IPS-20b (cell line): Measurements from ENCODE around the gene EEF1A1.

Experiments
- H3K27ac ChIP-seq: one replicate; pipeline ENCODE4 v1.5.1; 2013; ENCODE audit warnings: low read length
- H3K27me3 ChIP-seq: 2 replicates; pipeline ENCODE4 v1.6.1; 2013; ENCODE audit warnings: mild to moderate bottlenecking, low read length, inconsistent platforms; ENCODE audit not compliant: insufficient read depth
- H3K36me3 ChIP-seq: 2 replicates; pipeline ENCODE4 v1.6.1; 2013; ENCODE audit warnings: low read depth, mild to moderate bottlenecking, inconsistent platforms, low read length, moderate library complexity; ENCODE audit not compliant: insufficient read depth
- H3K4me1 ChIP-seq: 2 replicates; pipeline ENCODE4 v1.6.1; 2013; ENCODE audit warnings: mild to moderate bottlenecking, control low read depth, inconsistent platforms, low read length, moderate library complexity; ENCODE audit not compliant: insufficient read depth
- H3K4me3 ChIP-seq: 2 replicates; pipeline ENCODE4 v1.5.1; 2013; ENCODE audit warnings: mild to moderate bottlenecking, low read length, inconsistent platforms
- H3K9ac ChIP-seq: 2 replicates; pipeline ENCODE4 v1.6.1; 2013; ENCODE audit warnings: low read depth, mild to moderate bottlenecking, inconsistent platforms, low read length, moderate library complexity
- H3K9me3 ChIP-seq: 2 replicates; pipeline ENCODE4 v1.6.1; 2013; ENCODE audit warnings: mild to moderate bottlenecking, low read depth, low read length, inconsistent platforms; ENCODE audit not compliant: insufficient read depth

The EEF1A1 gene

GRCh38 chr6:73491377-73491776, 29.5 kb downstream of the EEF1A1 start:
- Histone ChIP-seq H3K4me3 (no peak overlapping the region), H3K27me3 (no peaks in the 10 kb centered on the region), H3K9ac (no peak overlapping the region), H3K36me3 (peaks cover 54% of the 10 kb centered on the region), H3K9me3 (no peaks in the 10 kb centered on the region), H3K27ac (no peak overlapping the region), H3K4me1 (no peaks in the 10 kb centered on the region)

GRCh38 chr6:73487473-73487872, 33.4 kb downstream of the EEF1A1 start:
- H3K27me3 ChIP-seq = no peaks in the 10 kb centered on the region
- H3K9me3 ChIP-seq = no peaks in the 10 kb centered on the region
- H3K9ac ChIP-seq = no peak overlapping the region
- H3K36me3 ChIP-seq = peaks cover 68% of the 10 kb centered on the region
- no peak overlapping the region for H3K4me3 ChIP-seq
- H3K27ac ChIP-seq = no peak overlapping the region
- H3K4me1 ChIP-seq = no peaks in the 10 kb centered on the region

GRCh38 chr6:73484438-73484837, 36.4 kb downstream of the EEF1A1 start:
- no peak overlapping the region for H3K4me3 ChIP-seq
- peaks cover 83% of the 10 kb centered on the region for H3K36me3 ChIP-seq
- H3K27ac ChIP-seq = no peak overlapping the region
- H3K4me1 ChIP-seq = no peaks in the 10 kb centered on the region
- H3K9ac ChIP-seq = no peak overlapping the region
- H3K9me3 ChIP-seq = no peaks in the 10 kb centered on the region
- no peaks in the 10 kb centered on the region for H3K27me3 ChIP-seq

GRCh38 chr6:73481969-73482368, 38.9 kb downstream of the EEF1A1 start:
- H3K4me3 ChIP-seq = no peak overlapping the region
- H3K4me1 ChIP-seq = no peaks in the 10 kb centered on the region
- peaks cover 71% of the 10 kb centered on the region for H3K36me3 ChIP-seq

GRCh38 chr6:73477407-73477806, 43.4 kb downstream of the EEF1A1 start:
- no peak overlapping the region for H3K4me3 ChIP-seq
- no peaks in the 10 kb centered on the region for H3K27me3 ChIP-seq
- H3K4me1 ChIP-seq = no peaks in the 10 kb centered on the region
- H3K9ac ChIP-seq = no peak overlapping the region
- no peak overlapping the region for H3K27ac ChIP-seq
- H3K9me3 ChIP-seq = no peaks in the 10 kb centered on the region
- H3K36me3 ChIP-seq = peaks cover 72% of the 10 kb centered on the region

More at GRCh38 chr6:73481969-73482368, 38.9 kb downstream of the EEF1A1 start:
- no peaks in the 10 kb centered on the region for H3K9me3 ChIP-seq
- no peak overlapping the region for H3K27ac ChIP-seq
- no peaks in the 10 kb centered on the region for H3K27me3 ChIP-seq
- H3K9ac ChIP-seq = no peak overlapping the region

GRCh38 chr6:73476723-73477122, 44.1 kb downstream of the EEF1A1 start:
- H3K9ac ChIP-seq = no peak overlapping the region
- H3K9me3 ChIP-seq = no peaks in the 10 kb centered on the region
- H3K27ac ChIP-seq = no peak overlapping the region
- no peaks in the 10 kb centered on the region for H3K27me3 ChIP-seq
- H3K36me3 ChIP-seq = peaks cover 72% of the 10 kb centered on the region
- H3K4me3 ChIP-seq = no peak overlapping the region
- H3K4me1 ChIP-seq = no peaks in the 10 kb centered on the region

- no peak overlapping the region for H3K9ac ChIP-seq
- H3K36me3 ChIP-seq = peaks cover 72% of the 10 kb centered on the region
- H3K4me3 ChIP-seq = no peak overlapping the region
- no peaks in the 10 kb centered on the region for H3K27me3 ChIP-seq
- H3K27ac ChIP-seq = no peak overlapping the region
- H3K9me3 ChIP-seq = no peaks in the 10 kb centered on the region
- H3K4me1 ChIP-seq = no peaks in the 10 kb centered on the region
Measured at GRCh38 chr6:73471686-73472290, 49.0 kb downstream of the EEF1A1 start.
